NCI-H2081 (cell line): Measurements from ENCODE around the gene CACNA2D3.

ENCODE experiments used
- DNase-seq, 2 experiments: peaks; one replicate each; lab custom pipeline; 2025; lab: John Stamatoyannopoulos, UW

Gene CACNA2D3

GRCh38 chr3:54339608-54340007, 217.3 kb downstream of the CACNA2D3 start:
- DNase-seq, result no peak

DNA sequence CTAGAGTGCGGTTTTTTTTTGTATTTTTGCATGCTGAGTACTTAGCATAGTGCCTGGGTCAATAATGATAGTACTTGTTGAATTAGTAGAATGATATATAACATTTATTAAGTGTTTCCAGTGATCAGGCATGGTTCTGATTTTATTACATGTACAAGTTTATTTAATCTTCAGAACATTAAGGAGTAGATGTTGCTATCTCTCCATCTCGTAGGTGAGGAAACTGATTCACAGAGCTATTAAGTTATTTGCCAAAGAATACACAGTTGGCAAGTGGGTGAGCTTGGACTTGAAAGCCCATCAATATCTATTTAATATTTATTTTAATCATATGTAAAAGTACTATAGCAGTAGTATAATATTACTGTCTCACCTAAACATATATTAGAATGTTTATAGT, 219.5 kb downstream of the CACNA2D3 start:
- no peak for DNase-seq

DNA sequence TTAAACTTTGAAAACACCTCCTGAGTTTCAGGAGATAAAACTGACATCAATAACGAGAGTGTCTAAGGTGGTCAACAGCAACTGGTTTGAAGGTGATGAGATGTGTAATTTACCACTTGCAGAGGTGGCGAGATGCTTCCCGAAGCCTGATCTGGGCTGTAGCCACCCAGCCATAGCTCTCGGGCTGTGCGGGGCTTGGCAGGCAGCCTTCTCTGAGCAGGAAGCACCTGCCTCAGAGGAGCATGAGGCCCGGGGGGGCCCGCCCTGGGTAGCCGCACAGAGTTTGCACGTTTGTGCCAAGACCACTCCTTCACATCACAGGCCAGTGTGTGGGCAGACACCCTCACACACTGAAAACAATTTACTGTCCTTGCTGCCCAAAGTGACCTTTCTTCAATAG, 220.3 kb downstream of the CACNA2D3 start:
- DNase-seq, result peak; percentile 62 to 88

GRCh38 chr3:54343495-54343894, 221.1 kb downstream of the CACNA2D3 start:
- DNase-seq, result no peak

GRCh38 chr3:54344601-54345231, 222.4 kb downstream of the CACNA2D3 start:
- DNase-seq, result no peak

- DNase-seq, result no peak
These were observed 223.6 kb downstream of the CACNA2D3 start for GRCh38 chr3:54345847-54346375.

GRCh38 chr3:54347060-54347459, 224.7 kb downstream of the CACNA2D3 start:
- no peak for DNase-seq

GRCh38 chr3:54347933-54348332, 225.6 kb downstream of the CACNA2D3 start:
- DNase-seq, result no peak

- no peak for DNase-seq
These were observed 226.9 kb downstream of the CACNA2D3 start for GRCh38 chr3:54349231-54349652.

DNA sequence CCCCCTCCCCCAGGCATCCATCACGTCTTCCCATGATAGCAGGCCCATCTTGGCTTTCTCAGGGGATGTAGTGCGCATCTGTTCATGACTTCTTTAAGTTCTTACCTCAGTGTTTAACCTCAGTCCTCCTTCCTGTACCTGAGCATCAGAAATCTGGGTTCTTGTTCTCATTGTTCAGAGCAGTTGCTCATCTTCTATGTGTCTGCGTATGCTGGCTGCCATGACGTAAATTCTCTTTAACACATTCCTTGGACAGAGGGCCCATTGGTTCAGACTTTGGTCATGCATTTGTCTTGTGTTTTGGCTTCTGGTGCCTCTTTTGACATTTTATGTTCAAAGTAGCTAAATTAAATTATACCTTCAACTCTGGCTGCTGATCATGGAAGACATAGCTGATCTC, 227.3 kb downstream of the CACNA2D3 start:
- no peak for DNase-seq

GRCh38 chr3:54353546-54353945, 231.2 kb downstream of the CACNA2D3 start:
- DNase-seq, result no peak

DNA sequence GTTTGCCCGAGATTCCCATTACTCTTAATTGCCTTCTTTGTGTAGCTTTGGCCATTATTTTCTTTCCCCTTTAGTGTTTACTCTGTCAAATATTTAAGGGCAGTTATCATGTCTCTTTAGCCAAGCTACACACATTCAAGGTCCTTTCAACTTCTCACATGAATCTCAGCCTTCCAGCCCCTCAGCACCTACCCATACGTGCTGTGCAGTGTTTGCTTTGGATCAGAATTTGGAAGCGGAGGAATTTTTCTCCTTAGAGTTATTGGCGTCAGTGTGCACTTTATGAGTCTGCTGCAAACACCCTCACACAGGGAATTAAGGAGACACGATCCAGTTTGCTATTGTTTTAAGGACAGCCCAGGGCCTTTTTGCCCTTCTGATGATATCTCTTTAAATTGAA, 231.6 kb downstream of the CACNA2D3 start:
- peak in 1 of 2 experiments; percentile 18 for DNase-seq

DNA sequence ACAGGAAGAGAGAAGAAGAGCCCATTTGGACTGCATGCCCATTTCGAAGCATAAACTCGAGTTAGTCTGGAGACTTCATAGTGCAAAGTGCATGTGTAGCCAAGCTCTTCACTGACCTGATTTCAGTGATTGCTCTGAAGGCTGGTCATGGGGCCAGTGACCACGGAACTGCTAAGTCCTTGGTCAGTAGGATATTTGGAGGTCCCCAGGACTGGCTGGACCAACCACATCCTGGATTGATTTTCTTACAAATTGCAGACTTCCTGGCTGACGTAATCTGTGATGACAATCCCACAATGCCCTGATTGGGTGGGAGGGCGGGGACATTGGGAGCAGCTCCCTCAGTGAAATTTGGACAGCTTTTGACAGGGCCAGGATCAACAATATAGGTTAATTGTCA, 233.4 kb downstream of the CACNA2D3 start:
- DNase-seq, result no peak

- DNase-seq, result no peak
These were observed 234.1 kb downstream of the CACNA2D3 start for GRCh38 chr3:54356261-54357045.

GRCh38 chr3:54357301-54357700, 234.9 kb downstream of the CACNA2D3 start:
- DNase-seq, result no peak

DNA sequence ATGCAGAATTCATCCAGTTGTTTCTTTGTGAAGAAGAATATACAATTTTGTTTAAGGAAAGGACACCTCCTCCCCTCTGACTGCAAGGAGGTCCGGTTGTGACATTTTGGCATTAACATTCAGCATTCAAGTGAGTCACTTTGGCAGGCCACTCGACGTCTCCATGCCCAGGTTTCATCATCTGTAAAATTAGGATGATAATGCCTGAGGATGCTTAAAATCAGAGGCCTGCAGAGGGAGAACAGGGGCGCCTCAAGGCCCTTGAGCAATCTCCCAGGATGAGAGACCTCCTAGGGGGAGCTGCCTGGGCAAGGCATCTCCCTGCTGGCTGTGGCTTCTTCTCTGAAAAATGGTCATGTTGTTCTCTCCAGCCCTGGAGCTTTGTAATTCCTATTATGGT, 236.0 kb downstream of the CACNA2D3 start:
- DNase-seq, result no peak

GRCh38 chr3:54358969-54359694, 236.8 kb downstream of the CACNA2D3 start:
- peak in 1 of 2 experiments; percentile 58 for DNase-seq

GRCh38 chr3:54360320-54360719, 238.0 kb downstream of the CACNA2D3 start:
- DNase-seq, result no peak

DNA sequence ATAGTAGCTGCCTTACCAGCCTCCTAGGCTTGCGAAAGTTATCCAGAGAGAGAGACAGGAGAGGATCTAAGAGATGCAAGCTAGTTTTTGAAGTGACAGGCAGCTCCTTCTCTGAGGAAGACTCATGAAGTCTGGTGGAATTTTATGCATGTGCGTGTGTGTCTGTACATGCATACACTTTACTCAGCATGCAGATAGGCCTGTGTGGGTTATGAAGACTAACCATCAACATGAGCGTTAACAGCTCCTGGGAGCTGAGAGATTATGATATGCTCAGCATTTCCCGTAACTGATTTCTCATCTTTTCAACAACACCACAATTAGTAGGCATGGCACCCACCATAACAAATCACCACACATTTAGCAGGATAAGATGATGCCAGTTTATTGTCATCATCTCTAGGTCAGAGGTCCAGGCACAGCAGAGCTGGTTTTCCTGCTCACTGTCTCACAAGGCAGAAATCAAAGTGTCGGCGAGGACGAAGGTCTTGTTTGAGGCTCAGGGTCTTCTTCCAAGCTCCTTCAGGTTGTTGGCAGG, 239.5 kb downstream of the CACNA2D3 start:
- DNase-seq, result no peak

DNA sequence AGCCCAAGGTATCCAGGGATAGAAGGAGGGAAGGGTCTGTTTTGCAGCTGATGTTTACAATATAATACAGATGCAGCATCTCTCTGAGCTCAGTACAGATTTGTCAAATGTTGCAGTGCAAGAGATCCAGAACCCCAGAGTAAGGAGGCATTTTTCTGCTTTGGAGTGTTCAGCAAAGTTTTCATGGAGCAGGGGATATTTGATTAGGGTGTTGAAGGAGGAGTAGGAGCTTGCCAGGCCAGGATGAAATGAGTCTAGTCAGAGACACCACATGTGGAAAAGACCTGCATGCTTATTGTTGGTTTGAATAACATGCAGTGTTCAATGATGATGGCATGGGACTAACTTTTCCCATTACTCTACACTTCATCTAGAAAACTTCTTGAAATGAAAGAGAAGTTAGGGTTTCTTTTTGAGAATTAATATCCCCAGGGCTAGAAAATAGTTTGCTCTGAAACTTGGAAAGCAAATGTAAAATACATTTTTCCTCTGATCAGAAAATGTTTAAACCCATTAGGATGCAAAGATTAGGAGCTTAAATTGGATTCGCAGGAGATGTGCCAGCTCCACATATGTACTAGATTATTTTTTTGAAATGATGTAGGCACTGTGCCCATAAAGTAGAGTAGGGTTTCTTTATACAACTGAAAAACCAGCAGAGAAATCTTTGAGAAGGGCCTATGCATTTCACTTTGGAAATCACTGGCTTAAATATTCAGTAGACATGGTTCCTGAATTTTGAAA, 243.8 kb downstream of the CACNA2D3 start:
- DNase-seq, result no peak

DNA sequence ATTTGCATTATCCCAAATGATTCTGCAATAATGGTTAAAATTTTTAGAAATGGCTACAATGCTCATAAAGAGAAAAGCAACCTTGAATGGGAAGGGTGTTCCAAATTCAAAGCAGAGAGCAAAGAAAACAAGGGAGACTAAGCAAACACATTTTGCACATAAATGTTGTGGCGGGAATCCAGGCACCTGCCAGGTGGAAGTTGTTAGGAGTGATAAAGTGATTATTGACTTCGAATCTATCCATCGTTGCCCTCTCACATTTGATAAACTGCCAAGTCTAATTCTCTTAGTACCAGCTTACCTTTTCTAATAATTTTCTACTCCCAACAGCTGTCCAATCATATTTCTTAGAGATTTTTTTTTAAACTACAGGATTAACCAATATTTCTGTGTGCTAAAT, 244.5 kb downstream of the CACNA2D3 start:
- DNase-seq, result peak; percentile 70 to 95

DNA sequence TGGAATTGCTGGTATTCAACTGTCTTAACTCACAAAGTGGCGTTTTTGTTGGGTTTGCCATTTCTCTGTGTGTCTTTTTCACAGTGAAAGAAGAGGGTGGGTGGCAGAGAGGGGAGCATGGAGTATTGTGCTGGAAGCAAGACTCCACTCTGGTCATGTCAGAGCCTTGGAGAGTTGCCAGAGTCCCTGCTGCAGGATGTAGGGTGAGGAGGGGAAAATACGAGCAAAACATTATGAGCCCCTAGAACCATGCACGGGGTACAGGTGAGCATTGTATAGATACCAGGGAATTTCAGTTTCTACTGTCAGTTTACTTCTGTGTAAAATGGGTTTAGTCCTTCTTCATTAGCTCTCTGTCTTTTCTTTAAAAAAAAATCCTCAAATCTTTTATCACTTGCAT, 249.9 kb downstream of the CACNA2D3 start:
- peak; percentile 11 to 60 for DNase-seq
